Brain pericyte (primary cell): Measurements from ENCODE around the gene ROCK2.
"Not testable (repeated sequence)": the region's sequence is repeated elsewhere in the genome, so short reads cannot be mapped to it uniquely, and the experiment has no call there.

Experiments
- DNase-seq: peaks from one replicate; pipeline ENCODE4 v3.0.0-alpha.2; 2012; ENCODE audit warnings: low read depth, low spot score

Gene ROCK2

GRCh38 chr2:11340717-11341116, 3.7 kb downstream of the ROCK2 start:
- no peak for DNase-seq

GRCh38 chr2:11339508-11340083, 4.8 kb downstream of the ROCK2 start:
- DNase-seq = no peak

DNA sequence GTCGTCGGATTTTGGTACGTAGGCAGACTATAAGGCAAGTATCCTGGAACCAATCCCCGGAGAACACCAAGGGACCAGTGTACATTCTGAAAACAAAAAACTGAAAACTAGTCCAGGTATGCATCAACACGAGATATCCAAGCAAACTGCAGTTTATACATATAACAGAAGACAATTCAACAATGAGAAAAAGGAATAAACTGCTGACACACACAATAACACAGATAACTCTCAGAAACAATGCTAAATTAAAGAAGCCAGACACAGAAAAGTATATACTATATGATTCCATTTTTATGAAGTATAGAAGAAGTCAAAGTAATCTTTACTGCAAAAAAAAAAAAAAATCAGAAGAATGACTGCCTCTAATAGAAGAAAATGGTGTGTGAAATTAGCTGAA, 5.9 kb downstream of the ROCK2 start:
- DNase-seq = no peak

- no peak for DNase-seq
Measured at GRCh38 chr2:11337909-11338308, 6.5 kb downstream of the ROCK2 start.

GRCh38 chr2:11336189-11336588, 8.2 kb downstream of the ROCK2 start:
- DNase-seq = no peak

GRCh38 chr2:11333427-11334183, 10.8 kb downstream of the ROCK2 start:
- DNase-seq = no peak

GRCh38 chr2:11332596-11332995, 11.8 kb downstream of the ROCK2 start:
- DNase-seq = no peak

GRCh38 chr2:11330457-11331142, 13.8 kb downstream of the ROCK2 start:
- no peak for DNase-seq

- DNase-seq = no peak
Measured at GRCh38 chr2:11329776-11330175, 14.7 kb downstream of the ROCK2 start.

- not testable (repeated sequence) for DNase-seq
Measured at GRCh38 chr2:11328522-11328921, 15.9 kb downstream of the ROCK2 start.

DNA sequence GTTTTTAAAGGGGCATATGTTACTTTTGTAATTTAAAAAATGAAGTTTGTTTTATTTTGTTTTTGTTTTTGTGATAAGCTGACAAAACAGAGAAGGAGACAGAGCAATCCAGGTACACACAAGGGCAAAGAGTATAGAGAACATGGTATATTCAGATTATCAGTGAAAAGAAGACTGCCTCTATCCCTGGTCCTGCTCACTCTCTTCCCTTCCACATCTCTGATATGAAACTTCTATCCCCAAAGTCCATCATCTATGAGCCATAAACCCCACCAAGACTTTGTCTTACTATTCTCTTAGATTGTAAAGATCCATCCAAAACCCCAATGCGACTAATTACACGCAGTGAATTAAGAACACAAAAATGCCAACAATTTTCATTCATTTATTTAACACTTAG, 16.6 kb downstream of the ROCK2 start:
- DNase-seq = no peak

GRCh38 chr2:11326677-11327211, 17.7 kb downstream of the ROCK2 start:
- DNase-seq = no peak

- DNase-seq = no peak
Measured at GRCh38 chr2:11325961-11326676, 18.3 kb downstream of the ROCK2 start.

DNA sequence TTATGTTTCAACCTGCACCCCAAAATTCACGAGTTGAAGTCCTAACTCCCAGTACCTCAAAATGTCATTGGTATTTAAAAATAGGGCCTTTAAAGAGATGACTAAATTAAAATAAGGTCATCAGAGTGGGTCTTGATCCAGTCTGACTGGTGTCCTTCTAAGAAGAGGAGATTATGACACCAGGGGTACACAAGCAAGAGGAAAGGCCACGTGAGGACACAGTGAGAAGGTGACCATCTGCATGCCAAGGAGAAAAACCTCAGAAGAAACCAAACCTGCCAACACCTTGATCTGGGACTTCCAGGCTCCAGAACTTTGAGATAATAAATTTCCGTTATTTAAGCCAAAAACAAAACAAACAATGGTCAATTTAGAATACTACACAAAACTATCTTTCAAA, 22.6 kb downstream of the ROCK2 start:
- DNase-seq = no peak

DNA sequence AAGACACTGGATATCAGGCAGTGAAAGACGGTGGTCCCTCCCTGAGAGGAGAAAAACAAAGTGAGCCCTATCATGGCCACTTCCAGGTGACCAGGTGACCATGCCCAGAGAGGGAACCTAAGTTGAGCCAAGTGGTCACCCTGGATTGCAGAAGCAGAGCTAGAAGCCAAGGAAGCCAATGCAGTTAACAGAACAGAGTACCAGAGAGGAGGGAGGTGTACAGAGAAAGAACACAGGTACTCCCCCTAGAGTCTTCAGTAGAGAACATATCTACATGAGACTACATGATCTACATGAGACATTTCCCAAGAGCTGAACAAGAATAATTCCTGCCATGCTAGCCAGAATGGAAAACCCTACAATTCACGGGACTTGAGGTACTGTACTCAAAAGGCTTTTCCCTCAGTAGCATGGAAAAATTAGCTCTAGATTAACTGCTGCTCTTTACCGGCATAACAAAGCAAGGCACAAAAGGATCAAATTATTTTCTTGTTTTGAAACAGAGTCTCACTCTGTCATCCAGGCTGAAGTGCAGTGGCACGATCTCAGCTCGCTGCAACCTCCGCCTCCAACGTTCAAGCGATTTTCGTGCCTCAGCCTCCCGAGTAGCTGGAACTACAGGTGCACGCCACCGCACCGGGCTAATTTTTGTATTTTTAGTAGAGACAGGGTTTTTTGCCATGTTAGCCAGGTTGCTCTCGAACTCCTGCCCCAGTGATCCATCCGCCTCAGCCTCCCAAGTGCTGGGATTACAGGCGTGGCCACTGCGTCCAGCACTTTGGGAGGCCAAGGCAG, 23.5 kb downstream of the ROCK2 start:
- no peak for DNase-seq

DNA sequence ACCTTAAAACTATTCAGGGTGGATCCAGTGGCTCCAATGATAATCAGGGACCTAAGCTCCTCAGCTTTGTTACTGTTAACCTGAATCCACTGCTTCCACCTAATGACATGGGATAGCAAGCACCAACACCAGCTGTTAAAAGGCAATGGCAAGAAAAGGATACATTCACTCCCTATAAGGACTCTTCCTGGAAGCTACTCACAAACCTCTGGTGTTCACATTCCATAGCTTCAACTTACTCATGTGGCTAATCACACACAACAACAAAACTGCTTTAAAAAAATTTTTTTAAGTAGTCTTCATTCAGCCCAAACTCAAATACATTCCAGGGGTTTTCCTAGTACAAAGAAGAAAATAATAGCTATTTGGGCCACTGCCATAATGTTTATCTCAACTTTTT, 24.5 kb downstream of the ROCK2 start:
- no peak for DNase-seq

GRCh38 chr2:11315074-11315705, 29.2 kb downstream of the ROCK2 start:
- DNase-seq = no peak

- DNase-seq = no peak
Measured at GRCh38 chr2:11314487-11314886, 29.9 kb downstream of the ROCK2 start.

DNA sequence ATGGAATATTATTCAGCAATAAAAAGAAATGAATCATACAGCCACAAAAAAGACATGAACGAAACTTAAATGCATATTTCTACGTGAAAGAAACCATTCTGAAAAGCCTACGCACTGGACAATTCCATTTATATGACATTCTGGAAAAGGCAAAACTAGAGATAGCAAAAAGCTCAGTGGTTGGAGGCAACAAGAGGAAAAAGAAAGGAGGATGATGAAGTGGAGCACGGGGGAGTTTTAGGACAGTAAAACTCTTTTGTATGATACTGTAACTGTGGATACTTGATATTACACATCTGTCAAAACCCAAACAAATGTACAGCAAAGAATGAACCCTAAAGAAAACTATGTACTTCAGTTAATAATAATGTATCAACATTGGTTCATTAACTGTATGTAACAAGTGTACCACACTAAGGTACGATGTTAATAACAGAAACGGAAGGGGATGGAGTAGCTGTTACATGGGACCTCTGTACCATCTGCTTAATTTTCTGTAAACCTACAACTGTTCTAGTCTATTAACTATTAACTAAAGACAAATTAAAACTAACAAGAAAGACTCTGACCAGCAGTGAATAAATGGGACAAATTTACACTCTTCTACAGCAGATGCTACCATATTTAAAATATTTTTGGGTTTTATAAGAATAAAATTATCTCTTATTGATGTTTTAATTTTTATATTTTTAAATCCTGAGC, 31.5 kb downstream of the ROCK2 start:
- no peak for DNase-seq

DNA sequence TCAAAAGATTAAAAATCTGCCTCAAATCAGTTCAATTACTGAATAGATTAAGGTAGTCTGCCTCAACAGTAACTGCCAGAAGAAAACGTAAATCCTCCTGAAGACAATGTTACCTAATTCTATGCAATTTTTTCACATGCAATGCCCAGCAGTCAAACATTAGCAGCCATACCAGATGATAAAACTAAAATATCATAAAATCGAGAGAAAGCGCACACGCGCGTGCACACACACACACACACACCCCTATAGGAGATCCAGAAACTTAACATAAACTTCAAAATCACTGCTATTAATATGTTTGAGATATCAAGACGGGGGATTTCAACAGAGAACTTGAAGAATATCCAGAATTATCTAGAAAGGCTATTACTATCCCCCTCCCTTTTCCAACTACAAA, 32.9 kb downstream of the ROCK2 start:
- no peak for DNase-seq
